NK-92 (cell line): ENCODE measurements around the gene TDRD6.

Experiments
- DNase-seq: peaks from one replicate; lab custom pipeline; 2025; ENCODE audit not compliant: unreplicated experiment; lab: John Stamatoyannopoulos, UW

The TDRD6 gene

DNA sequence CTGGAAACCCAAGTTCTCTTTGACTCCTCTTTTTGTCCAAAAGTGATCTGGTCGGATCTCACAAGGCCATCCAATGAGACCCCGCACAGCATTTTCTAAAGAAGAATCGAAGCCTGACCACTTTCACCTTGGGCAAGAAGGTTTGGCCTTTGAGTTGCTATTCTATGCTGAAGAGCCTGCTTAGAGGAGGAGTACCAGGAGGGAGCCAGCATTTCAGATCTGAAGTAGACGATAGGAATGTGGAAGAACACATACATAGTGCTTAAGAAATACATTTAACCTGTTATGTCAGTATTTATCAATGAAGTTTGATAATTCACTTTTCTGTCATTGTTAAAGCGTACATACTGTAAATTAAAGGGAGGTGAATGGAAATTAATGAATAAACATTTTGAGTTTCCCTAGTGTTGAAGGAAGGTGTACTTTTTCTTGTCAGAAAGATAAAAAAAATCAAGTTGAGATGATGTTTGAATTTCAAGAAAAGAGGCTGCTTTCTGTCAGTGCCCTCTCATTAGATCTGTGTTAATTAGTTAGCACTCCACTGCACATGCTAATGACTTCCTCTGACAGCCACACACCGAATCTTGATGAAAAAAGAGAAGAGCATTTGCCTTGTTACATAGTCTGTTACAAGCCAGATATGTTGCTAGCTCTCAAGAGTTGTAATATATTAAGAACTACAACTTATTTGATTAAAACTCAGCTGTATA, 10.9 kb upstream of the TDRD6 start:
- no peak for DNase-seq

DNA sequence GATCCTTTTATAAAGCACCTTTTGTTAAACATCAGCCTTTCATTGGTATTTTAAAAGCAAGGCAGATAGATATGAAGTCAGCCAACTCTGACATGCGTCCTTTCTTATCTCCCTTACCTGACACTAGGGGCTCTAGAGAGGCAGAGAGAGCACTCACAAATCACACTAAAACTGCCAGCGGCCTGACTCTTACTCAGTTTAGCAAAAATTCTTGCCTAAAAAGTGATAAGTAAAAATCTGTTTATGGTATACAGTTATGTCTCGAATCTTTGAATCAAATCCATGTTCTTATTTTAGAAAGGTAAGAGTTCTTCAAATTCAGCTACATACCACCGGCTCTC, 10.4 kb upstream of the TDRD6 start:
- DNase-seq = no peak

DNA sequence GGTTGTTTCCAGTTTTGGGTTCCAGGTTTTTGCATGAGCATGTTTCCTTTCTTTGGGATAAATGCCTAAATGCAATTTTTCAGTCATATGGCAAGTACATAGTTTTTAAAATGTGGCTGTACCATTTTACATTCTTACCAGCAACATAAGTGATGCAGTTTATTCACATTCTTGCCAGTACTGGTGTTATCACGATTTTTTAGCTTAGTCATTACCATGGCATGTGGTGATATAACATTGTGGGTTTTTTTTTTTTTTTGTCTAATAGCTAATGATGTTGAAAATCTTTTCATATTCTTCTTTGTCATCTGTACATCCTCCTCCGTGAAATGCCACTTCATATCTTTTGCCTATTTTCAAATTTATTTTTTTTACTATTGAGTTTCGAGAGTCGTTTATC, 2.9 kb upstream of the TDRD6 start:
- no peak for DNase-seq

DNA sequence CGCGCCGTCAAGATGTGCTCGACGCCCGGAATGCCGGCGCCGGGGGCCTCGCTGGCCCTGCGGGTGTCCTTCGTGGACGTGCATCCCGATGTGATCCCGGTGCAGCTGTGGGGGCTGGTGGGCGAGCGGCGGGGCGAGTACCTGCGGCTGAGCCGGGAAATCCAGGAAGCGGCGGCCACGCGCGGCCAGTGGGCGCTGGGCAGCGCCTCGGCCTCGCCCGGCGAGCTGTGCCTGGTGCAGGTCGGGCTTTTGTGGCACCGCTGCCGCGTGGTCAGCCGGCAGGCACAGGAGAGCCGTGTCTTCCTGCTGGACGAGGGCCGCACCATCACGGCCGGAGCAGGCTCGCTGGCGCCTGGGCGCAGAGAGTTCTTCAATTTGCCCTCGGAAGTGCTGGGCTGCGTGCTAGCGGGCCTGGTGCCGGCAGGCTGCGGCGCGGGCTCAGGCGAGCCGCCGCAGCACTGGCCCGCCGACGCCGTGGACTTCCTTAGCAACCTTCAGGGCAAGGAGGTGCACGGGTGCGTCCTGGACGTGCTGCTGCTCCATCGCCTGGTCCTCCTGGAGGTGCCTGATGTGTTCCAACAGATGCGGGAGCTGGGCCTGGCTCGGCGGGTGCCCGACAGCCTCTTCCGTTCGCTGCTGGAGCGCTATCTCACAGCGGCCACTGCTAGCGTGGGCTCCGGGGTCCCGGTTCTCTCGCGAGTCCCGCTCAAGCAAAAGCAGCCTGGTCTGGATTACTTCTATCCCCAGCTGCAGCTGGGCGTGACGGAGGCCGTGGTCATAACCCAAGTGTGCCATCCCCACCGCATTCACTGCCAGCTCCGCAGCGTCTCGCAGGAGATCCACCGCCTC, 656 bp downstream of the TDRD6 start:
- no peak for DNase-seq

DNA sequence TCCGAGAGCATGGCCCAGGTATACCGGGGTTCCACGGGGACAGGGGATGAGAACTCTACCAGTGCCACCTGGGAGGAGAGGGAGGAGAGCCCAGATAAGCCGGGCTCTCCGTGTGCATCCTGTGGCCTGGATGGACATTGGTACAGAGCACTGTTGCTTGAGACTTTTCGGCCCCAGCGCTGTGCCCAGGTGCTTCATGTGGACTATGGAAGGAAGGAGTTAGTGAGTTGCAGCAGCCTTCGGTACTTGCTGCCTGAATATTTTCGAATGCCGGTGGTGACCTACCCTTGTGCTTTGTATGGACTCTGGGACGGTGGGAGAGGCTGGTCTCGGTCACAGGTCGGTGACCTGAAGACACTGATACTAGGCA, 1.3 kb downstream of the TDRD6 start:
- DNase-seq = no peak

DNA sequence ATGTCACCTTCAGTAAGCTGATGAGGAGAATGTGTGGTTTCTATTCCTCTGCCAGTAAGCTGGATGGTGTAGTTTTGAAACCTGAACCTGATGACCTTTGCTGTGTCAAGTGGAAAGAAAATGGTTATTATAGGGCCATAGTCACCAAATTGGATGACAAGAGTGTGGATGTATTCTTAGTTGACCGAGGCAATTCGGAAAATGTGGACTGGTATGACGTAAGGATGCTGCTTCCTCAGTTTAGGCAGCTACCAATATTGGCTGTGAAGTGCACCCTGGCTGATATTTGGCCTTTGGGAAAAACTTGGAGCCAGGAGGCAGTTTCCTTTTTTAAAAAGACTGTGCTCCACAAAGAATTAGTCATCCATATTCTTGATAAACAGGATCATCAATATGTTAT, 2.0 kb downstream of the TDRD6 start:
- DNase-seq = no peak

DNA sequence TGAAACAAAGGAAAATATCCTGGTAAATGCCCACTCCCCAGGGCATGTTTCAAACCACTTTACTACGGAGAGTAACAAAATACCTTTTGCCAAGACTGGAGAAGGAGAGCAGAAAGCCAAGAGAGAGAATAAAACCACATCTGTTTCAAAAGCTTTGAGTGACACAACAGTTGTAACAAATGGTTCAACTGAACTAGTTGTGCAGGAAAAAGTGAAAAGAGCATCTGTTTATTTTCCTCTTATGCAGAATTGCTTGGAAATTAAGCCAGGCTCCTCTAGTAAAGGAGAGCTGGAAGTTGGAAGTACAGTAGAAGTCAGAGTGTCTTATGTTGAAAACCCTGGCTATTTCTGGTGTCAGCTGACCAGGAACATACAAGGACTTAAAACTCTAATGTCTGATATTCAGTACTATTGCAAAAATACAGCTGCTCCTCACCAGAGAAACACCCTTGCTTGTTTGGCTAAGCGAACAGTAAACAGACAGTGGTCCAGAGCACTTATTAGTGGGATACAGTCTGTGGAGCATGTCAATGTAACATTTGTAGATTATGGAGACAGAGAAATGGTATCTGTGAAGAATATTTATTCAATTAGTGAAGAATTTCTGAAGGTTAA, 2.6 kb downstream of the TDRD6 start:
- DNase-seq = no peak

DNA sequence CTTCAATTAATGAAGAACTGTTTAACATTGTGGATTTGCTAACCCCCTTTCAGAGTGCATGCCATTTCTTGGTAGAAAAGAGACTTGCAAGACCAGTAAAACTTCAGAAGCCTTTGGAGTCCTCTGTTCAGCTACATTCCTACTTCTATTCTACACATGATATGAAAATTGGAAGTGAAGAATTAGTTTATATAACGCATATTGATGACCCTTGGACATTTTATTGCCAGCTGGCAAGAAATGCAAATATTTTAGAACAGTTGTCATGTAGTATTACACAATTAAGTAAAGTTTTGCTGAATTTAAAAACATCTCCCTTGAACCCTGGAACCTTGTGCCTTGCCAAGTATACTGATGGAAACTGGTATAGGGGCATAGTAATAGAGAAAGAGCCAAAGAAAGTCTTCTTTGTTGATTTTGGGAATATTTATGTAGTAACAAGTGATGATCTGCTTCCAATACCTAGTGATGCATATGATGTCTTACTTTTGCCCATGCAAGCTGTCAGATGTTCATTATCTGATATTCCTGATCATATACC, 3.3 kb downstream of the TDRD6 start:
- DNase-seq = no peak

DNA sequence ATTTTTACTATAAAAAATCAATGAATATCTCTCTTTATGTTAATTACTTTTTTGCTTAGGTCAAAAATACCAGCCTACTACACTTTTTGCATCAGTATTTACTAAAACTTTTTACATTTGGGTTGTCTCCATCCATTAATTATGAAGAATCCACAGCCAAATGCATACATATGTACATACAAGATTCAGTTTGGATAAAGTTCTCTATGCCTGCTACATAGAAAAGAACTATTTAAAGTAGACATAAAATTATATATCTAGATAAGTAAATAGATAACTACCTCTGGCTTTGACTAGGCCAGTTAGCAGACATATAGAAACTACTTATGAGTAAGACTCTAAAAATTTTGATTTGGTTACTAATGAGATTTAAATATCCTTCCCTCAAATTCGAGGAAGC, 12.3 kb downstream of the TDRD6 start:
- no peak for DNase-seq

DNA sequence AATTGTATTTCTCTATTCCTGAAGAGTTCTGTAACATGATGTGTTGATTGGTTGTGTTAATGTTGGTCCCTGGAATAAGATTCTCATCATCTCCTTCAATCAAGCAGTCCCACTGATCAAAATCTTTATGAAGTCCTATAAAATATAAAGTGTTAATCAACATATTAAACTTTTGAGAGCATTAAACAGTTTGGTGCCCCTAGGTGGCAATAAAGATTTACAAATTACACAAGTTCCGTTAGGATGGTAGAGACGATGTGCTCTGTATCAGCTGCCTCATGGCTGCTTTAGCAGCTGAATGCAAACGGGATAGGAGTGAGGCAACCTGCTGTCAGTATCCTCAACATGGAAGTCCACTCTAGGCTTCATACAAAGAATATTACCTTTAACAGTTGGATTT, 16.9 kb downstream of the TDRD6 start:
- DNase-seq = no peak

DNA sequence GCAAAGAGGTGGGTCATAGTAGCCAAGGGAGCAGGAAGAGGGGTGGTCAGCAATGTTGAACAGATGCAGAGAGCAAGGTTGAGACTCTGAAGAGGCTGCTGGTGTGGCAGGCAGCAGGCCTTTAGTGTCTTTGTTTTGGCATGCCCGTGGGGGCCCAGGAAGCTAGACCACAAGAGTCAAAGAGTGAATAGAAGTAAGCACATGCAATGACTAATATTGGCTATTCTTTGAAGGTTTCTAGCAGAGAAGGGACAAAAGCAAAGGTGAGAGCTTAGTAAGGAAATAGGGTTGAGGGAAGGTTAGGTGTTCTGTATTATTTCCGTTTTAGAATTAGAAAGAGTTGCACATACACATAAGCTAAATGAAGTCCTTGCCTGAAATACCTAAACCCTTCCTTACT, 18.8 kb downstream of the TDRD6 start:
- DNase-seq = no peak

DNA sequence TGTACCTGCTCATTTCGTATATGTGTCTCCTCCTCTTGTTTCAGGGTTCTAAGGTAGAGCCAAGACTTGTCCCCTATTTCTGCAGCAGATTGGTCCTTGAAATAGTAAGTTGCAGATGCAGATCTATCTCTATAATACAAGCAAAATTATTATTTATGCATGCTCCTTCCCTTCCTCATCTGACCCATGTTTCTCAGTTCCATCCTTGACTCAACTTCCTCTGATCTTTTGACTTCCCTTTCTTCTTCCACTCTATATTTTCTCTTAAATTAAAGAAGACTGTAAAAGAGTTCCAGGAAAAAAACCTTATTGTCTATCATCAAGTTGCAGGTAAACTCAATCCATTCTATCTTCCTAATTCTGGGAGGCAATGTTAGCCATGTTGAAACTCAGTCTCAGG, 23.8 kb downstream of the TDRD6 start:
- DNase-seq = no peak

DNA sequence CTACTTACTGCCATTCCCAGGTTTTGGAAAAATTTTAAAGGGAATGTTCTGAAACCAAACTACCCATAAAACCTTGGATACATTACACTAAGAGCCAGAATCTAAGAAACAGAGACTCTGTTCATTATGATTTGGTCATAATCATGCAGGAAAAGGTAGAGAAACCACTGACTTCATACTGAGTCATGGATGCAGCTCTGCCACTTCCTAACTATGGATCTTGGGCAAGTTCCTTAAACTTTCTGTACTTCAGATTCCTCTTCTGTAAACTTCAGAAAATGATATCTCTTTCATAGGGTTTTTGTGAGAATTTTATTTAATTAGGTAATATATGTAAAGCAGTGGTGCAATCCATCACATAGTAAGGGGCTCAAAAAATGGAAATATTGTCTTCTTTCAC, 27.5 kb downstream of the TDRD6 start:
- DNase-seq = no peak

DNA sequence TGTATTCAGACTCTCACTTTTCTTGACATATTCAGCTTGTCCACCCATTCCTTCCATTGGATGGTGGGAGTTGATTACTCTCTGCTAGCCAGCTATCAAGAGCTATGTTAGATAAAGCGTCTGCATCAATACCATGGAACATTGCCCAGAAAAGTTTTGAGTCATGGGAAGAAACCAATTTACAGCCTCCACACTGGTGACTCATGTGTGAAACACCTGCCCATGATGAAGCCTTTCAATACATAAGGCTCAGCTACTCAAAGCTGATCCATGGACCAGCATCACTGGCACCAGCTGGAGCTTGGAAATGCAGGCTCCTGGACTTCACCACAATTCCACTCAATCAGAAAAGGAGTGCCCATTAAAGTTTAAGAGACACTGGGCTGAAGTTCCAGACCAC, 31.4 kb downstream of the TDRD6 start:
- DNase-seq = no peak

DNA sequence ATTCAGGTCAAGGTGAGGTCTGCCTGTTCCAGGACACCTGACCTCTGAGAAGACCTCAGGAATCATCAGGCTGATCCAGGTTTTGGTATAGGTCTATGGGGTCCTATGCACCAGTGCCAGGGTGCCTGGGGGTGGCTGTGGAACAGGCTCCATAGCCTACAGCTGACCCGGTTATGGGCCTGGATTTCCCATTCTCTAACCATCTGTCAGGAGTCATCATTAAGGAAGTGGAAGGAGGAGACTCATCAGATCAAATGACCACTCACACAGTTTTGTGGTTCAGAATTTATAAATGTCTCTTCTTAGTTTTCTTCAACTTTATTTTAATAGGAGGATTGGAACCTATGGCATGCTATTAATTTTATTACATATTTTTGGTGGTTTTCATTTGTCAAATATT, 32.7 kb downstream of the TDRD6 start:
- no peak for DNase-seq

DNA sequence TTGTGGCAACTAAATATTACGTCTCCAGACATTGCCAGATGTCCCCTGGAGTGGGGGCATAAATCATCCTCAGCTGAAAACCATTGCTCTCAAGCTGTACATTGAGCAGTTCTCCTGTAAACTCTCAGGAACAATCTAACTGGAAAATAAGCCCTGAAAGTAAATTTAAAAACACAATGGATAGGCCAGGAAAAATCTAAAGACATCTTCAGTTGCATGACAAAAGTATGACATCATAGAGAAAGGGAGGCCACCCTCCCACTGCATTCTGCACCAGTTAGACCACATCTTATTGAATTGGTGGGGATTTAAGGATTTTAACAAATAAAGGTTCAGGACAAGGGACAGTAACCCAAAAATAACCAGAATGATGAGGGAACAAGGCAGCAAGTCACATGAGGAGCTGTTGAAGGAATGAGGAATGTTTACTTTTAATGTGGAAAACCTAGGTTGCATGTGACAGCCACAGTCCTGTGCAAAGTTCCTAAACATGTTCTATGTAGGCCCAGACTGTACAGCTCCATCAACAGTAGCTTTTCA, 42.2 kb downstream of the TDRD6 start:
- DNase-seq = no peak

DNA sequence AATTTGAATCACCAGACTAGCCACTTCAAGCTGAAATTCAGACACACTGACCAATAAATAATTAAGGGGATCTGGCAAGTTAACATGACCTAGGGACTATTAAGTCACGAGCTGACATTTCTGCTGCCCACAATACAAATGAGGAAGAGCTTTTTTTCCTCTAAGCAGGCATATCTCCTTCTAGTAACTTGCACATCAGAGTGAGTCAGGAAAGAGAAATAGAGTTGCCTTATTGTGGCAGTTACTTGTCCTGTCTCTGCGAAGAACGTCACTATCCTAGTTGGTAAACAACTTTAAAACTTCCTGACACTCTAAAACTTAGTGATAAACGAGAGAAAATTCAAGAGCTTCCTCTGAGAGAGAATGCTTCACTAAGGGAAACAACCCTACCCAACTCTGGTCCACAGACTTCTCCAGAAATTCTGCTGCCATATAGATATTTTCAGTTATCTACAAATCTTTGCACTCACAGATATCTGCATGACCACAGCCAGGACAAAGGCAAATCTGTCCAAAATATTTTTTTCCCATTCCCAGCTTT, 43.3 kb downstream of the TDRD6 start:
- no peak for DNase-seq

DNA sequence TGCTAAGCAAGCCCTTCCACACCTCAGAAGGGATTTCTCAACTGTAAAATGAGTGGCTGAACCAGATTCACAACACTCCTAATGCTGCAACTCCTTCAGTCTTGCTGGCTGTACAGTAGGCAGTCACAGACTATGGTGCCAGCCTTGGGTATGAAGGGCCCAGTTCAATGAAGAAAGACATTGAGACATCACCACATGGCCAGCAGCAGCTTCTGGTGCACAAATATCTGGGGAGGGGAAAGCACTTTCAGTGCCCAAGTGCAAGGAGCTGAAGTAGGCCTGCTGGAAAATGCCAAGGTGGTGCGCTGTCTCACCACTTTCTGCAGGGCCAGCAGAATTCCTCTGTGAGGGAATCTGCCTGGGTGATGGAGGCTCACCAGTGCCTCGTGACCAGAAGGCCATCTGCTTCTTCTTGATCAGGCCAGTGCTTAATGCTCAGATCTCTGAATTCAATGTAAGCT, 45.7 kb downstream of the TDRD6 start:
- no peak for DNase-seq

DNA sequence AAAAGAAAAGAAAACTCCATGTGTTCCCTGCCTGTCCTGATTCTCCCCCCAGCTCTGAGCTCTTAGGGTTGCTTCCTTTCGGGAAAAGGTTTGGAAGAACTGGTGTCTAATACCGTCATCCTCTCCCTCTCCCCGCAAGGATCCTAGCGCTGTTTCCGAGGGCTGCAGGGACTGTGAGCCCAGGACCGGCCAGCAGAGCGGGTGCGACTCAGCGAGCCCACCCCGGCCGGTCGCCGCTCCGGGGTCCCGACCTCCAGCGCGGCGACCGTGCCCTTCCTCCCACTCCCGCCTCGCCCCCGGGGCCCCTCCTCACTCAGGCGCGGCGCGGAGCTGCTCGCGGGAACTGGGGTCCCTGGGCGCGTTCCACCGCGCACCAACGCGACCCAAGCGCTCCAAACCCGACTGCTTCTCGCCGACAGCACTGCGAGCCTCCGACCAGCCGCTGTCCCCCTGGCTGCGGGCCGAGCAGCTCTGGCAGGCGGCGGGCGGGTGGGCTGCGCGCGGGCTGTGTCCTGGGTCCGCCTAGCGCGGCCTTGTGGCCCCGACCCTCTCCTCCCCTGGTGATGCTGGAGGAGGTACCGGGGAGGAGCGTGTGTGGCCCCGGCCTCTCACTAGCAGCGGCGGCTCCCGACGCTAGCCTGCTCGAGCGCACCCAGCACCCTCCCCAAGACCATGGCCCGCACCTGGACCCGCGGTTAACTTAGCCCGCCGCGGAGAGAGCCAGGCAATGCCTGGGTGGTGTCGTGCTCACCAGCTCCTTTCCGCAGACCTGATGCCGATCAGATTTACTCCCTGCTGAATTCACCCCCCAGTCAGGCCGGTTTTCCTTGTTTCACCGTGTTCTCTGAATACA, 47.4 kb downstream of the TDRD6 start, which contains the start of gene PLA2G7:
TSS of gene PLA2G7 (minus strand) at position 509 of the 853 bp plus-strand sequence. CDS start 12,484 bp downstream, outside the sequence.
- DNase-seq = no peak

DNA sequence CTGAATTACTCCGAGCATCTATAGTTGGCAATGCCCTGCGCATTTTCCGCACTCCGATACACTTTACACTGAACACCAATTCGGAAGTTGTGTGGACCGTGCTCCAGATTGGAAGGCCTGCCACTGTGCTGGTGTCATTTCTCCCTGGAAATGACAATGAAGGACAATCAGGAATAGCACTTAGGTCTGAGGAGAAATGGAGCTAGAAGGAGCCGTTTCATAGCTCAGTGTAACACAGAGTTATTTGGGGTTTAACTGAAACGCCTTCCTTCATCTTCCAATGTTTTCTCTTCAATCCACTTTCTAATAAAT, 48.0 kb downstream of the TDRD6 start:
- DNase-seq = no peak

DNA sequence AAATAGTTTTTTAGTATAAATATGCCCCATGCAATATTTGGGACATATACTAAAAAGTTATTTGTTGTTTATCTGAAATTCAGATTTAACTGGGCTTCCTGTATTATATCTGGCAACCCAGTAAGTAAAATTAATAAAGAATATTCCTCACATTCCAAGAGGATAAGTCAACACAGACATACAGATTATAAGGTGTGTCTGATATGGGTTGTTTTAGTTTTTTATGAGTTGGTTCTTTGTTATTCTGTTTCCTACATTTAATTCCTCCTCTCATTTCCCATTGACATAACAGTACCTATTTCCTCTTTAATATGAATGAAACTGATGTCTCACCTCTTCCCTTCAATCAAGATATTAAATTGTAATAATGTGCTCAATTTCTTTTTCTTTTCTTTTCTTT, 49.2 kb downstream of the TDRD6 start:
- DNase-seq = no peak
